NCI-H82 (cell line): Measurements from ENCODE around the gene ERCC8.

ENCODE experiments used
- DNase-seq: peaks from one replicate; lab custom pipeline; 2025; lab: John Stamatoyannopoulos, UW

The ERCC8 gene

DNA sequence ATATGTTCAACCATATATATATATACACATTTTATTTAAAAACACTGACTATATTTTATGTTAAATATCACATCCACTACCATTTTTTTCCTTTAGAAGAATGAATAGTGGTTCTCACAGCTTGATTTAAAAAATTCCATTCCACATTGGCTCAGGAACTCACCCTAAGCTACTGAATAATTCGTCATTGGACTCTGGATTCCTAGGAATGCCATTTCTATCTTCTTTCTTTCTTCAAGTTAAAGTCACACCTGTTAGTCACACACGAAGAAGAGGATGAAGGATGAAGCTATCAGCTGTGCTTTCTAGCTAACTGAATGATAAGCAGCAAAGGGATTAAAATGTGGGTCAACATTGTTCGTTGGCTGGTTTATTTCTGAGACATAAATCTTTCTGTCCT lies 108.7 kb downstream of the ERCC8 start:
- DNase-seq, result no peak

DNA sequence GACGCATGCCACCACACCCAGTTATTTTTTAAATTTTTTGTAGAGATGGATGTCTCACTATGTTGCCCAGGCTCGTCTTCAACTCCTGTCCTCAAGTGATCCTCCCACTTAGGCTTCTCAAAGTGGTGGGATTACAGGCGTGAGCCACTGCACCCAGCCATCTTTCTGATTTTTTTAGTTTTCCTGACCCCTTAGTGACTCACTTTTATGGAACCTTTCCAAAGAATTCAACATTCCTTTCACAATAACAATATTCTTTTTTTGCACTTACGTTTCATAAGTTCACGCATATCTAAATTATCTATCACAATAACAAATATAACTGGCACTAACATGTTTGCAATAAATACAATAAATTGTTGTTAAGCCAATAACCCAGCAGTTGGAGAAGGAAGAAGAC lies 109.3 kb downstream of the ERCC8 start:
- no peak for DNase-seq

DNA sequence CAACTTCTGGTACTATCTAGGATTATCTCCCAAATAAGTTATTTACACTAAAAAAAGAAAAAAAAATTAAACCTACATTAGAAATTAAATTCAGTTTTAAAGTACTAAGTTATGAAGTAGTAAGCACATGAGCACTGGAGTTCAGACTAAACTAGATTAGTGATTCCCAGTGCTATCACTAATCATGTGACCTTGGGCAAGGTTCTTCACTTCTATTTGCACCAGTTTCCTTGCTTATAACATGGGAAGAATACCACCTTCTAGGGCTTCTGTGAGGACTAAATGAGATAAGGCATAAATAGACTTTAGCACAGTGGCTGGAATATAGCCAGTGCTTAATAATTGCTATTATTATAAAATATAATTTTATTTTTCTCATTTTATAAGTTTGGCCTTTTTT lies 111.3 kb downstream of the ERCC8 start:
- no peak for DNase-seq

DNA sequence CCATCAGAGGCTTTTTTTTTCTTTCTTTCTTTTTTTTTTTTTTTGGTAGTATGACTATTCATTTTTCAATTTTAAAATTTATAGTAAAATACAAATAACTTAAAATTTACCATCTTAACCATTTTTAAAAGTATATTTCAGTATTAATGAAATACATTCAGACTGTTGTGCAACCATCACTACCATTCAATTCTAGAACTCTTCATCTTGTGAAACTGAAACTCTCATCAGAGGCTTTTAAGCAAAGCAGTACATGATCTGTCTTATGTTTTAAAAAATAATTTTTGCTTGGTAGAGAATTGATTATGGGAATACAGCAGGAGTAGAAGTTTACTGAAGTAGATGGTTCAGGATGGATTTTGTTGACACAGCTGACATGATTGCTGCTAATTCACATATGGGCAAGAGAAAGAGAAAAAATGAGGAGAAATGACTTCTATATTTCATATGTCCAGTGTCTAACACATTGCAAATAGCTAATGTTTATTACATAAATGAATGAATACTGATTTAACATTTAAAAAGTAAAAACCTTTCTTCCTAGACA lies 114.2 kb downstream of the ERCC8 start:
- DNase-seq, result no peak

DNA sequence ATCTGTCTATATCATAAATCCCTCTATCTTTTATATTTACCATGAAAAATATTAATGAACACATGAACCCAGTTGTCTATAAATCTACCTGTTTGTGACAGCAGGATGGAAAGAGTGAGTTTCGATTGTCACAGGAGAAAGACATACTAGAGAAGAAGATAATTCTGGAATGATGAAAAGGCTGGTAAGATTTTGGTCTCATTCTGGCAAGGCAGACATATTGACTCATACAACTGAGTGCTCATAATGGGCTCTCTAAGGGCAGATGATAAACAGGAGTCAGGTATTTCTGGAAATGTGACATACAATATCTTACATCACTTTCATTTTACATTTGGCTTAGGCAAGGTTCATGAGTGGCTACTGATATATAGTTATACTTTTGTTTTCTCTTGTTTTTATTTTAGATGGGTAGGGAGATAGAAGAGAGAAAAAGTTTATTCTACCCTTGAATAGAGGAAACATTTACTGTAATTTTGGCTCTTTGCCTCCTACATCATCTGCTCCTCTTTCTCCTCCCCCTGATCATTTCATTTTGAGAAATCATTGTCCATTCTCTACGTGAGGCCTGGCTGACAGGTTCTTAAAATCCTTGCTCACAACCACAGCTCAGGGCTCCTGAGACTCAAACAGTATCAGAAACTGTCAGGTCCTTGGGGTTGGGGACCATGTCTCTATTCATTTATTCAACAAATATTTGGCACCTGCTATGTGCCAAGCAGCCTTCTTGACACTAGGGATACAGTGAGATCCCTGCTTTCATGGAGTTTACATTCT lies 115.2 kb downstream of the ERCC8 start:
- DNase-seq, result no peak

DNA sequence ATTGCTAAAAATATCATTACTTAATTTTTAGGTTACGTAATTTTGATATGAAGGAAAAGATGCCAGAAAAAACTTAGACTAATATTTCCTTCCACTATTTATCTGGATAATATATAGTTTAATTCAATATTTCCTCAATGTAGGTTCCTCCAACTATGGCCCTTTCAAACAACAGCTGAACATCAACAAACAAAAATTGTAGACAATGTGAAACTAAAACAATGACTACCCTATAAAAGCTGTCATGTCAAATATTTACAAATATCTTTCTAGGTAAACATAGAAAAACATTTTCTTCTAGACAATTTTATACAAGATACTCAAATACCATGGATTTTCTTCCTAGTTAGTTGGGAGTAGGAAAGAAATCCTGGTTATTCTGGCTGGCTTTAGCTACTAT lies 117.7 kb downstream of the ERCC8 start:
- no peak for DNase-seq

DNA sequence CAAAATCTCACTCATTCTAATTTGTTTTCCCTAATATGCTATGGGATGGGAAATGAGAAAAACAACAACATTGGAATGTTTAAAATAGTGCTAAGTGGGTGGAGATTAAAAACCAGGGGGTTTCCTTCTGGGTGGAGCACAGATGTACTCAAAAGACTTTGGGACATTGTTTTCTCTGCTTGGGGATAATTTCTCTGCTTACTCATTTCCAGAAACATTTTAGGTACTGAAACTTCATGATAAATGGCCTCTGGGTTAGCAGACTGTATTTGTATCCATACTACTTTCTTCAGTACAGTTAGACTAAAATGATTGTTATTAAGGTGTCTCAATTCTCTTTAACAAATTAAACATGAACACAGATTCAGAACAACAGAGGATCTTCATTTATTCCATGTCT lies 118.2 kb downstream of the ERCC8 start:
- no peak for DNase-seq
